Measurements from ENCODE around the gene THEMIS.

Gene THEMIS

GRCh38 chr6:127900935-127901334, at the start of gene THEMIS:
Gene THEMIS, minus strand, starts transcription at chr6:127901058. Its CDS starts 126 bp downstream, at chr6:127900932.
- POLR2A ChIA-PET = no interaction called here
- CTCF ChIA-PET = no interaction called here
- TF ChIP-seq BCL6B (tag by site-specific recombination; IDR thresholded peaks at IDR 0.05) (no peak), ZNF560 (tag by site-specific recombination; IDR thresholded peaks at IDR 0.05; ENCODE audit: borderline replicate concordance) (no peak), GFI1B (tag by site-specific recombination; IDR thresholded peaks at IDR 0.05) (no peak), GLIS1 (tag by site-specific recombination; IDR thresholded peaks at IDR 0.05) (no peak), ZNF704 (tag by site-specific recombination; IDR thresholded peaks at IDR 0.05) (no peak), REPIN1 (tag by site-specific recombination; IDR thresholded peaks at IDR 0.05; ENCODE audit: low read depth) (no peak), ZNF664 (tag by site-specific recombination; IDR thresholded peaks at IDR 0.05) (no peak), ZNF501 (tag by site-specific recombination; IDR thresholded peaks at IDR 0.05) (no peak), ZNF138 (tag by site-specific recombination; IDR thresholded peaks at IDR 0.05; ENCODE audit: borderline replicate concordance) (no peak), ZFHX2 (tag by site-specific recombination; conservative IDR thresholded peaks at IDR 0.05) (no peak), INSM2 (tag by site-specific recombination; IDR thresholded peaks at IDR 0.05) (no peak)
- no peak within 1 kb of the TSS for H3K27ac ChIP-seq (ENCODE audit: extremely low read depth, low read depth, low read length)
- H3K4me1 ChIP-seq (ENCODE audit: control insufficient read depth, insufficient read depth, low read length) = no peaks in the 10 kb centered on the region
- no peaks in the 10 kb centered on the region for H3K36me3 ChIP-seq (ENCODE audit: control insufficient read depth in 2 of 2, insufficient read depth in 1 of 2, low read length in 2 of 2)
- H3K4me3 ChIP-seq (ENCODE audit: low read depth, low read length) = no peak within 1 kb of the TSS
- H3K9me3 ChIP-seq (ENCODE audit: control insufficient read depth, insufficient read depth, low read depth, low read length) = no peaks in the 10 kb centered on the region

- Histone ChIP-seq H3K36me3 (ENCODE audit: control insufficient read depth in 2 of 2, insufficient read depth in 1 of 2, low read length in 2 of 2) (no peaks in the 10 kb centered on the region), H3K9me3 (ENCODE audit: control insufficient read depth, insufficient read depth, low read depth, low read length) (no peaks in the 10 kb centered on the region), H3K4me1 (ENCODE audit: control insufficient read depth, insufficient read depth, low read length) (no peaks in the 10 kb centered on the region), H3K27ac (ENCODE audit: extremely low read depth, low read depth, low read length) (no peak overlapping the region), H3K4me3 (ENCODE audit: low read depth, low read length) (no peak overlapping the region)
- TF ChIP-seq ZNF501 (tag by site-specific recombination; IDR thresholded peaks at IDR 0.05) (no peak), MEIS1 (CRISPR knock-in tag; IDR thresholded peaks at IDR 0.05; ENCODE audit: borderline replicate concordance) (no peak), ZNF335 (tag by site-specific recombination; conservative IDR thresholded peaks at IDR 0.05) (no peak), ZNF23 (tag by site-specific recombination; IDR thresholded peaks at IDR 0.05; ENCODE audit: borderline replicate concordance) (no peak), SP2 (tag by site-specific recombination; IDR thresholded peaks at IDR 0.05) (no peak), ZNF341 (tag by site-specific recombination; IDR thresholded peaks at IDR 0.05; ENCODE audit: low read depth) (no peak), ZNF549 (tag by site-specific recombination; IDR thresholded peaks at IDR 0.05) (no peak), ZNF140 (tag by site-specific recombination; IDR thresholded peaks at IDR 0.05) (no peak)
- ChIA-PET POLR2A (no interaction called here), CTCF (interaction anchor here (0.6 kb wide), 2 partner anchors 42 to 388 kb away, joined by 3 to 4 read pairs; no protein-coding TSS in a partner anchor)
Measured at GRCh38 chr6:127949251-127949650, 48.4 kb upstream of the THEMIS start.

GRCh38 chr6:127946388-127946787, 45.5 kb upstream of the THEMIS start:
- CTCF ChIA-PET = no interaction called here
- Histone ChIP-seq H3K4me3 (ENCODE audit: low read depth, low read length) (no peak overlapping the region), H3K4me1 (ENCODE audit: control insufficient read depth, insufficient read depth, low read length) (no peaks in the 10 kb centered on the region), H3K36me3 (ENCODE audit: control insufficient read depth in 2 of 2, insufficient read depth in 1 of 2, low read length in 2 of 2) (no peaks in the 10 kb centered on the region), H3K9me3 (ENCODE audit: control insufficient read depth, insufficient read depth, low read depth, low read length) (no peaks in the 10 kb centered on the region), H3K27ac (ENCODE audit: extremely low read depth, low read depth, low read length) (no peak overlapping the region)
- POLR2A ChIA-PET = no interaction called here
- TF ChIP-seq GLI4 (tag by site-specific recombination; IDR thresholded peaks at IDR 0.05) (no peak), ZNF362 (tag by site-specific recombination; IDR thresholded peaks at IDR 0.05) (no peak), IKZF3 (tag by site-specific recombination; IDR thresholded peaks at IDR 0.05) (no peak), ZNF670 (tag by site-specific recombination; IDR thresholded peaks at IDR 0.05; ENCODE audit: low read depth) (no peak), ZNF416 (tag by site-specific recombination; IDR thresholded peaks at IDR 0.05) (no peak), ZNF837 (tag by site-specific recombination; IDR thresholded peaks at IDR 0.05) (no peak), KLF17 (tag by site-specific recombination; IDR thresholded peaks at IDR 0.05) (no peak), ZNF114 (tag by site-specific recombination; IDR thresholded peaks at IDR 0.05) (no peak), ZNF777 (tag by site-specific recombination; IDR thresholded peaks at IDR 0.05; ENCODE audit: borderline replicate concordance) (no peak)
